IMR-90 (cell line): ENCODE results near the gene FOXD4. TPM values are rescaled to one million over a fixed set of nuclear protein-coding genes. Genes with fewer than 3 reads are reported as not detected.
"Not testable (repeated sequence)": the region's sequence is repeated elsewhere in the genome, so short reads cannot be mapped to it uniquely, and the experiment has no call there.

Experiments used
- ATAC-seq: fragments of 200-7000 bp; cut with Tn5 transposase; 2 replicates; pipeline ENCODE4 v1.9.1; 2020; ENCODE audit warnings: low read depth, mild to moderate bottlenecking, moderate library complexity
- BruUV-seq: library from RNA; stranded (reverse); fragments of 400-500 nt; replicated peaks from 2 replicates; lab custom pipeline; 2021; lab: Mats Ljungman, UMichigan
- CTCF ChIA-PET: fragments of 300-600 bp; formaldehyde crosslinking; extraction: SDS; loops from one replicate; lab custom pipeline; 2021; ENCODE audit warnings: antibody characterized with exemption; lab: Yijun Ruan, JAX
- POLR2A ChIA-PET: fragments of 300-600 bp; sonication (Branson Sonifier 250); formaldehyde crosslinking; loops from one replicate; lab custom pipeline; 2022; ENCODE audit warnings: antibody characterized with exemption; ENCODE audit not compliant: unreplicated experiment; lab: Charles Lee
- DNase-seq: peaks from one replicate; pipeline ENCODE4 v3.0.0; 2013
- H2AFZ ChIP-seq: replicated peaks from 2 replicates; pipeline ENCODE3; 2013; ENCODE audit warnings: low read length, mild to moderate bottlenecking; ENCODE audit not compliant: poor library complexity
- H2AK5ac ChIP-seq: 2 replicates; pipeline ENCODE4 v1.6.1; 2013; ENCODE audit warnings: low read depth, low read length, inconsistent platforms
- H2AK9ac ChIP-seq: replicated peaks from 2 replicates; pipeline ENCODE3; 2013; ENCODE audit warnings: mild to moderate bottlenecking, low read depth, low read length, moderate library complexity; ENCODE audit not compliant: poor library complexity
- H2BK120ac ChIP-seq: 2 replicates; pipeline ENCODE4 v1.6.1; 2013; ENCODE audit warnings: low read depth, low read length, inconsistent platforms
- H2BK15ac ChIP-seq: 3 replicates; pipeline ENCODE4 v1.6.1; 2013; ENCODE audit warnings: low read depth, low read length, inconsistent platforms
- H2BK20ac ChIP-seq: 2 replicates; pipeline ENCODE4 v1.6.1; 2013; ENCODE audit warnings: low read depth, mild to moderate bottlenecking, inconsistent platforms, low read length, moderate library complexity
- H2BK5ac ChIP-seq: 2 replicates; pipeline ENCODE4 v1.6.1; 2013; ENCODE audit warnings: mild to moderate bottlenecking, low read depth, low read length, inconsistent platforms; ENCODE audit not compliant: poor library complexity, severe bottlenecking
- H3K14ac ChIP-seq: replicated peaks from 2 replicates; pipeline ENCODE4 v1.6.1; 2013; ENCODE audit warnings: low read depth, low read length, inconsistent platforms
- H3K18ac ChIP-seq: 2 replicates; pipeline ENCODE4 v1.6.1; 2013; ENCODE audit warnings: low read depth, low read length, control low read depth
- H3K23ac ChIP-seq: 2 replicates; pipeline ENCODE4 v1.6.1; 2013; ENCODE audit warnings: low read depth, low read length, inconsistent platforms
- H3K27ac ChIP-seq: 2 replicates; pipeline ENCODE4 v1.5.1; 2013; ENCODE audit warnings: mild to moderate bottlenecking, control low read depth, low read length; ENCODE audit not compliant: insufficient read depth
- H3K27me3 ChIP-seq: 2 replicates; pipeline ENCODE4 v1.6.1; 2013; ENCODE audit warnings: low read length; ENCODE audit not compliant: control insufficient read depth, insufficient read depth
- H3K36me3 ChIP-seq: 2 replicates; pipeline ENCODE4 v1.6.1; 2013; ENCODE audit warnings: low read length, mixed read lengths; ENCODE audit not compliant: control insufficient read depth, insufficient read depth
- H3K4ac ChIP-seq: 2 replicates; pipeline ENCODE4 v1.6.1; 2013; ENCODE audit warnings: low read depth, low read length, inconsistent platforms
- H3K4me1 ChIP-seq: 2 replicates; pipeline ENCODE4 v1.6.1; 2013; ENCODE audit warnings: low read length, mixed read lengths; ENCODE audit not compliant: control insufficient read depth, insufficient read depth
- H3K4me2 ChIP-seq: 2 replicates; pipeline ENCODE4 v1.6.1; 2013; ENCODE audit warnings: low read depth, mild to moderate bottlenecking, control low read depth, low read length, moderate library complexity
- H3K4me3 ChIP-seq: 2 replicates; pipeline ENCODE4 v1.5.1; 2013; ENCODE audit warnings: low read depth, mild to moderate bottlenecking, control low read depth, low read length, moderate library complexity; ENCODE audit not compliant: insufficient read depth
- H3K56ac ChIP-seq: 2 replicates; pipeline ENCODE4 v1.6.1; 2013; ENCODE audit warnings: low read length, inconsistent platforms; ENCODE audit not compliant: insufficient read depth; ENCODE audit errors: extremely low read depth
- H3K79me1 ChIP-seq, 2 experiments: 2 replicates each; pipeline ENCODE4 v1.6.1; 2013; ENCODE audit warnings: low read length in 2 of 2, inconsistent platforms in 1 of 2, low read depth in 1 of 2
- H3K9ac ChIP-seq: 2 replicates; pipeline ENCODE4 v1.6.1; 2013; ENCODE audit warnings: low read depth, low read length, control low read depth
- H3K9me1 ChIP-seq: 2 replicates; pipeline ENCODE4 v1.6.1; 2013; ENCODE audit warnings: low read length, inconsistent platforms; ENCODE audit not compliant: insufficient read depth
- H3K9me3 ChIP-seq: 2 replicates; pipeline ENCODE4 v1.6.1; 2013; ENCODE audit warnings: low read length; ENCODE audit not compliant: control insufficient read depth, insufficient read depth
- H4K20me1 ChIP-seq: 2 replicates; pipeline ENCODE4 v1.6.1; 2013; ENCODE audit warnings: low read length, inconsistent platforms; ENCODE audit not compliant: insufficient read depth
- H4K5ac ChIP-seq: 2 replicates; pipeline ENCODE4 v1.6.1; 2013; ENCODE audit warnings: mild to moderate bottlenecking, low read depth, low read length, control low read depth
- H4K8ac ChIP-seq, 2 experiments: 2 replicates each; pipeline ENCODE4 v1.6.1; 2013; ENCODE audit warnings: low read depth in 2 of 2, low read length in 2 of 2, control low read depth in 1 of 2, inconsistent platforms in 1 of 2
- H4K91ac ChIP-seq: 2 replicates; pipeline ENCODE4 v1.6.1; 2013; ENCODE audit warnings: low read depth, low read length, inconsistent platforms; ENCODE audit not compliant: insufficient read depth
- WGBS, 2 experiments: methylation state at CpG; one replicate each; pipeline versions ENCODE4 v1.1.5 to v1.1.7; 2013; ENCODE audit warnings: missing lambda C conversion rate in 2 of 2; ENCODE audit not compliant: insufficient read length in 1 of 2; ENCODE audit errors: extremely low coverage in 2 of 2; 5-methylcytosine and 5-hydroxymethylcytosine counted together
- dilution Hi-C: fragments of 300-500 bp; cut with HindIII; formaldehyde crosslinking; loops from one replicate; pipeline ENCODE4 v1.14.3; 2018; ENCODE audit warnings: low sequenced_read_pairs; ENCODE audit not compliant: unreplicated experiment
- in situ Hi-C: fragments of 300-500 bp; cut with MboI; formaldehyde crosslinking; loops from 3 replicates; pipeline ENCODE4 v1.14.3; 2019; ENCODE audit warnings: low sequenced_read_pairs, inconsistent platforms, mixed read lengths
- intact Hi-C: fragments of 100-400 bp; cut with micrococcal nuclease; formaldehyde crosslinking; loops from 2 replicates; pipeline ENCODE4 v1.10.0; 2022
- polyA plus RNA-seq, 3 experiments: library from polyadenylated mRNA; depleted of rRNA; stranded (reverse); fragments of >200 nt; gene quantifications; 2 replicates each; pipeline ENCODE4 v1.2.3, GENCODE V29; 2012; ENCODE audit warnings: low replicate concordance in 1 of 3
- total RNA-seq: library from RNA; depleted of rRNA; stranded (reverse); fragments of >200 nt; gene quantifications from 2 replicates; pipeline ENCODE4 v1.2.3, GENCODE V29; 2012

The FOXD4 gene
- total and polyA plus RNA-seq, 2 of the 4 experiments (the other 2 are of a cell fraction), result 0.03 to 0.18 TPM

- H3K18ac ChIP-seq, H3K56ac ChIP-seq, H3K9ac ChIP-seq, H2BK120ac ChIP-seq, H3K23ac ChIP-seq, H3K4me3 ChIP-seq, H3K4ac ChIP-seq, DNase-seq, H3K4me2 ChIP-seq, H3K27ac ChIP-seq, in situ Hi-C loops, H4K5ac ChIP-seq, ATAC-seq, H2BK20ac ChIP-seq, H3K9me1 ChIP-seq, BruUV-seq, dilution Hi-C loops, POLR2A ChIA-PET, H4K91ac ChIP-seq, H3K14ac ChIP-seq, H3K36me3 ChIP-seq, H3K27me3 ChIP-seq, H2BK15ac ChIP-seq, H4K20me1 ChIP-seq, H3K9me3 ChIP-seq, intact Hi-C loops, H3K4me1 ChIP-seq, H2AK5ac ChIP-seq, H3K79me1 ChIP-seq, H2AK9ac ChIP-seq, H2AFZ ChIP-seq, CTCF ChIA-PET, H4K8ac ChIP-seq: not testable (repeated sequence)
- H2BK5ac ChIP-seq, result peak overlapping the region; percentile 33
- WGBS, 2 experiments, result no CpG with 5 or more reads among the region's 3 CpGs
These were observed 39.9 kb downstream of the FOXD4 start for GRCh38 chr9:78333-78732.

- H4K20me1 ChIP-seq, H2AK5ac ChIP-seq, H3K4me2 ChIP-seq, DNase-seq, H2AK9ac ChIP-seq, H3K18ac ChIP-seq, CTCF ChIA-PET, H2AFZ ChIP-seq, H3K27me3 ChIP-seq, H3K23ac ChIP-seq, H3K9me3 ChIP-seq, BruUV-seq, H2BK20ac ChIP-seq, H3K9ac ChIP-seq, H3K4me1 ChIP-seq, H3K36me3 ChIP-seq, POLR2A ChIA-PET, in situ Hi-C loops, H3K79me1 ChIP-seq, H2BK15ac ChIP-seq, H3K9me1 ChIP-seq, H4K8ac ChIP-seq, H4K5ac ChIP-seq, H3K14ac ChIP-seq, H3K27ac ChIP-seq, dilution Hi-C loops, H2BK120ac ChIP-seq, H2BK5ac ChIP-seq, H4K91ac ChIP-seq, H3K56ac ChIP-seq, H3K4me3 ChIP-seq, H3K4ac ChIP-seq, intact Hi-C loops: not testable (repeated sequence)
- 0 out of 2 replicates have a peak, but pooled peaks have one; percentile 8 for ATAC-seq
- no CpG with 5 or more reads among the region's 3 CpGs for WGBS, 2 experiments
These were observed 41.8 kb downstream of the FOXD4 start for GRCh38 chr9:76389-76788.
